ENCODE results near the gene EPN1. TPM values are rescaled to one million over a fixed set of nuclear protein-coding genes. Genes with fewer than 3 reads are reported as not detected.

EPN1 gene
- total RNA-seq, 4 donors from 2014 or later: 44.8 to 165 (median 70.2) TPM

GRCh38 chr19:55667006-55667381 is 8.0 kb upstream of the EPN1 start:
- H3K36me3 ChIP-seq: peaks cover 0 to 97% of the 10 kb centered on the region in 2 donors
- no peaks in the 10 kb centered on the region for H3K27me3 ChIP-seq
- WGBS, 2 donors (ENCODE audit: low coverage in 1 of 2): no CpG with 5 or more reads among the region's 4 CpGs
- peaks cover 0 to 26% (median 0%) of the 10 kb centered on the region in 3 donors for H3K4me1 ChIP-seq
- no peaks in the 10 kb centered on the region for H3K9me3 ChIP-seq
- TF ChIP-seq EP300 (IDR thresholded peaks at IDR 0.05) (no peak), POLR2AphosphoS5 (IDR thresholded peaks at IDR 0.05) (no peak), CTCF (IDR thresholded peaks at IDR 0.05) (no peak), POLR2A (IDR thresholded peaks at IDR 0.05) (no peak)
- no peak overlapping the region for H3K27ac ChIP-seq
- no peak for ATAC-seq
- H3K4me3 ChIP-seq: no peak overlapping the region

DNA sequence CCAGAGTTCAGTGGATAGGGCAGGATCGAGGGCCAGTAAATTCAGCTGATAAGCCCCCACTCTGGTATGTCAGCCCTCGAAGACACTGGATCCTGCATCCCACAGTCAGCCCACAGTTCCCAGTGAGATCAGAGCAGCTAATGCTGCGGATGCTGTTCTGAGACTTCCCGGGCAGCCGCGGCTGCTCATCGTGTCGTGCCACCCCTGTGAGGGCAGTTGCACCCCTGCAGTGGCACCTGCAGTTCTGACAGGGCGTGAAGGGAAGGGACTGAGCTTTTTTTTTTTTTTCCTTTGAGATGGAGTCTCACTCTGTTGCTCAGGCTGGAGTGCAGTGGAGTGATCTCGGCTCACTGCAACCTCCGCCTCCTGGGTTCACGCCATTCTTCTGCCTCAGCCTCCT is 7.5 kb upstream of the EPN1 start:
- Histone ChIP-seq H3K27me3 (no peaks in the 10 kb centered on the region), H3K27ac (no peak overlapping the region), H3K4me1 (peaks cover 0 to 26% (median 0%) of the 10 kb centered on the region in 3 donors), H3K36me3 (peaks cover 0 to 95% of the 10 kb centered on the region in 2 donors), H3K4me3 (no peak overlapping the region), H3K9me3 (no peaks in the 10 kb centered on the region)
- no peak for TF ChIP-seq EP300 (IDR thresholded peaks at IDR 0.05)
- ATAC-seq: no peak
- WGBS, 2 donors (ENCODE audit: low coverage in 1 of 2): 100% methylated on average over 1 of the region's 12 CpGs; no CpG with 5 or more reads in 1 of the 2 donors

- H3K4me3 ChIP-seq: no peak overlapping the region
- H3K9me3 ChIP-seq: no peaks in the 10 kb centered on the region
- peaks cover 0 to 26% (median 0%) of the 10 kb centered on the region in 3 donors for H3K4me1 ChIP-seq
- WGBS, 2 donors (ENCODE audit: low coverage in 1 of 2): 67% methylated on average over 1 of the region's 11 CpGs; no CpG with 5 or more reads in 1 of the 2 donors
- H3K27me3 ChIP-seq: no peaks in the 10 kb centered on the region
- peaks cover 0 to 95% of the 10 kb centered on the region in 2 donors for H3K36me3 ChIP-seq
- no peak for ATAC-seq
- TF ChIP-seq CTCF (IDR thresholded peaks at IDR 0.05) (no peak), POLR2AphosphoS5 (IDR thresholded peaks at IDR 0.05) (no peak), POLR2A (IDR thresholded peaks at IDR 0.05) (no peak), EP300 (IDR thresholded peaks at IDR 0.05) (no peak)
- H3K27ac ChIP-seq: no peak overlapping the region
These were observed 7.1 kb upstream of the EPN1 start for GRCh38 chr19:55667958-55668357.

GRCh38 chr19:55668603-55669348 is 6.2 kb upstream of the EPN1 start:
- ATAC-seq: no peak
- H3K4me1 ChIP-seq: peaks cover 0 to 30% (median 0%) of the 10 kb centered on the region in 3 donors
- H3K27ac ChIP-seq: no peak overlapping the region
- WGBS, 2 donors (ENCODE audit: low coverage in 1 of 2): 80 to 86% methylated on average over 7 to 10 of the region's 30 CpGs
- H3K27me3 ChIP-seq: no peaks in the 10 kb centered on the region
- H3K4me3 ChIP-seq: no peak overlapping the region
- H3K36me3 ChIP-seq: peaks cover 0 to 94% of the 10 kb centered on the region in 2 donors
- TF ChIP-seq EP300 (IDR thresholded peaks at IDR 0.05) (no peak), POLR2AphosphoS5 (IDR thresholded peaks at IDR 0.05) (no peak)
- no peaks in the 10 kb centered on the region for H3K9me3 ChIP-seq

DNA sequence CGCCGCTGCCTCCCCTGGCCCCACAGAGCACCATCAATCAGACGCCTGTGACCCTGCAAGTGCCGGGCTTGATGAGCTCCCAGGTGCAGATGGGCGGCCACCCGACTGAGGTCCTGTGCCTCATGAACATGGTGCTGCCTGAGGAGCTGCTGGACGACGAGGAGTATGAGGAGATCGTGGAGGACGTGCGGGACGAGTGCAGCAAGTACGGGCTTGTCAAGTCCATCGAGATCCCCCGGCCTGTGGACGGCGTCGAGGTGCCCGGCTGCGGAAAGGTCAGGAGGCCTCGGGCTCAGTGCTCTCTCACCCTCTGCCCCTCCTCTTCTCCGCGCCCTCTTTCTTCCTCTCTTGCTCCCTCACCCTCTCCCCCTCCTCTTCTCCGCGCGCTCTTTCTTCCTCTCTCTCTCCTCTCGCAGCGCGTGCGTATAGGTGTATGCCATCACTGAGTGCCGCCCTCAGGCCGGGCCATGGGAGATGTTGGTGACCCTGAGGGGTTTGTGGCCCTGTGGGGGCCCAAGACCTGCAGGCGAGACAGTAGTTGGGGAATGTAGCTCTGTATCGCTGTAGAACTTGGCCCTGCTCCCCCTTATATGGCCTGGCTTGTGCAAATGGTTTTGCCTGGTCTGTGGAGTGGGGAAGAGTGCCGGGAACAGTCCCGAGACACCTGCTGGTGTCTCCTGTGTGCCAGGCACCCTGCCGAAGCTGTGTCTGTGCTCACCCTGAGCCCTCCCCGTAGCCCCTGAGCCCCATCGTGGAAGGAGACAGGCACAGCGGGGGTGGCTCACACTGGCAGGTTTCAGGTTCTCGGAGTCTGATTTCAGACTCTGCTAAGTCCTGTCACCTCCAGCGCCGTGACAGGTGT is 5.4 kb upstream of the EPN1 start:
- 60% methylated on average over 1 of the region's 43 CpGs; no CpG with 5 or more reads in 1 of the 2 donors for WGBS, 2 donors (ENCODE audit: low coverage in 1 of 2)
- Histone ChIP-seq H3K4me3 (no peak overlapping the region), H3K4me1 (peaks cover 0 to 39% (median 5%) of the 10 kb centered on the region in 3 donors), H3K9me3 (no peaks in the 10 kb centered on the region), H3K36me3 (peaks cover 0 to 91% of the 10 kb centered on the region in 2 donors), H3K27ac (no peak overlapping the region), H3K27me3 (no peaks in the 10 kb centered on the region)
- TF ChIP-seq POLR2A (IDR thresholded peaks at IDR 0.05) (no peak), POLR2AphosphoS5 (IDR thresholded peaks at IDR 0.05) (no peak), CTCF (IDR thresholded peaks at IDR 0.05) (no peak), EP300 (IDR thresholded peaks at IDR 0.05) (no peak)
- ATAC-seq: no peak
